Stimulated activated CD8-positive, alpha-beta memory T cell treated with anti-CD3 and anti-CD28 coated beads, Interleukin-7, amount 100 ng/mL, for 24 hours (primary cell): ENCODE data around the gene NANOGP8.
"Not testable (repeated sequence)": the region's sequence is repeated elsewhere in the genome, so short reads cannot be mapped to it uniquely, and the experiment has no call there.

Source experiments
- DNase-seq: peaks from one replicate; pipeline ENCODE4 v3.0.0-alpha.2; 2020; ENCODE audit warnings: low read depth

Gene NANOGP8, protein sequence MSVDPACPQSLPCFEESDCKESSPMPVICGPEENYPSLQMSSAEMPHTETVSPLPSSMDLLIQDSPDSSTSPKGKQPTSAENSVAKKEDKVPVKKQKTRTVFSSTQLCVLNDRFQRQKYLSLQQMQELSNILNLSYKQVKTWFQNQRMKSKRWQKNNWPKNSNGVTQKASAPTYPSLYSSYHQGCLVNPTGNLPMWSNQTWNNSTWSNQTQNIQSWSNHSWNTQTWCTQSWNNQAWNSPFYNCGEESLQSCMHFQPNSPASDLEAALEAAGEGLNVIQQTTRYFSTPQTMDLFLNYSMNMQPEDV

DNA sequence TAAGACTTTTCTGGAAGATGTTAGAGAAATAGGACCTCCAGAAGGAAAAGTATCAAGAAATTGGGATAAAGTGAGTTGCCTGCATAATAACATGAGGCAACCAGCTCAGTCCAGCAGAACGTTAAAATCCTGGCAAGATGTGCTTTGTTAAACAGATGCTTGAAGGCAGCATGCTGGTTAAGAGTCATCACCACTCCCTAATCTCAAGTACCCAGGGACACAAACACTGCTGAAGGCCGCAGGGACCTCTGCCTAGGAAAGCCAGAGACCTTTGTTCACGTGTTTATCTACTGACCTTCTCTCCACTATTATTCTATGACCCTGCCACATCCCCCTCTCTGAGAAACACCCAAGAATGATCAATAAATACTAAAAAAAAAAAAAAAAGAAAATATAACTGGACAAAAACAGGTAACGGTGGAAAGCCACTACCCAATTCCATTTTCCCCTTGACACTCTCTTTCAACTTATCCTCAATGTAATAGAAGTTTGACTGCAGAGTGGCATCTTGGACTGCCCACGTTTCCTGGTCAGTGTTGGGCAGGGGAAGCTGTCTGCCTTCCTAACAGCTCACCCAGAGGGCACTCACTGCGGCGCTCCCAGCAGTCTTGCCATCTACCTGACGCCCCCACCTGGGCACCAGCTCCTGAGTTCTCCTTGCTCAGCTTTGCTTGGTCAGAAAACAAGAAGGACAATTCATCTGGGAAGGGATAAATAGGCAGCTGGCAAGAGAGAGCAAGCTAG is at the start of gene NANOGP8:
NANOGP8 (minus strand) TSS at position 120 of the 744 bp plus-strand sequence. CDS start 185 bp downstream, outside the sequence.
- DNase-seq, result not testable (repeated sequence)

DNA sequence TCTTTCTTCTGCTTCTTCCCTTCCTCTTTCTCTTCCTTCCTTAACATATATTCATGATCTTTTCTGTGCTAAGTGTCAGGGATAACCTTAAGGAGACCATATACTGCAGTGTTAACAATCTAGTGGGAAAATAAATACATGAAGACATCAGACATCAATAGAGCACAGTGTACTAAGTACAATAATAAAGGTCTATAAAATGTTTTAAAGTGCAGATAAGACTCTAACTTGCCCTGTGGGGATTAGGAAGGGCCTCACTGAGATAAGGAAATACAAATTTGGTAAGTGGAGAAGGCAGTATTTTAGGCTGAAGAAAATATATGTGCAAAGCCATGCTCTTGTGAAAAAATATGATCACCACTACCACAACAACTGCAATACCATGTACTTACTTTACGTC is 49.2 kb upstream of the NANOGP8 start:
- no peak for DNase-seq

DNA sequence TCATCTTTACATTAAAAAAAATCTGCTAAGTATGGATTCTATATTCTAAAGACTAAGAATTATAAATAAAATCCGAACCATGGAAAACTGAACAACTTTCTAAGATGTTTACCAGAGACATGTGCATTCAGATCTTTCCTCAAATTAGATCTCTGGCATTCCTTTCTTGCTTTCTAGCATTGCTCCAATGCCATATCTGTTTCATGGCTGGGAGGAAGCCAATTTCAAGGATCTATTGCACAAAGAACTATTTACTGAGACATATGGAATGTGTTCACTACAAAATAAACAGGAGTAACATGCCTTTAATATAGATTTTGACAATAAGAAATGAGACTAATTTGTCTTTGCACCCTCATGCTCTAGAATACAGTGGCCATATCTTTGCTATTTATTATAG is 45.1 kb upstream of the NANOGP8 start:
- DNase-seq, result no peak

DNA sequence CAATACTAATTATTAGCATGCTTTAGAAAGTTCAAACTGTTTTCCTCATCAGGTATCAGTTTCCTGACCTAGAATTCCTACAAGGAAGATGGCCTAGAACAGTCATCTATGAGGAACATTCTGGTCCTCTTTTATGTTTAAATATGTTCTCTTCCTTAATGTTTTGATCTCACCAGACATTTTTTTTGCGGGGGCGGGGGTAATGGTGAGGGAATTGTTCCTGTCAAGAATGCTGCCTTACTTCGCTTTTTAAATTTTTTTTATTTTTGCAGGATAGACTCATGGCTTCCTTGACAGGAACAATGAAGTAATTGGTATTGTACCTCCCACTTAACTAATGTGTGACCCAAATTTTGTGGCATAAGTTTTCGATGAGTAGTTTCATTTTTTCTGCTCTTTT is 44.3 kb upstream of the NANOGP8 start:
- no peak for DNase-seq

DNA sequence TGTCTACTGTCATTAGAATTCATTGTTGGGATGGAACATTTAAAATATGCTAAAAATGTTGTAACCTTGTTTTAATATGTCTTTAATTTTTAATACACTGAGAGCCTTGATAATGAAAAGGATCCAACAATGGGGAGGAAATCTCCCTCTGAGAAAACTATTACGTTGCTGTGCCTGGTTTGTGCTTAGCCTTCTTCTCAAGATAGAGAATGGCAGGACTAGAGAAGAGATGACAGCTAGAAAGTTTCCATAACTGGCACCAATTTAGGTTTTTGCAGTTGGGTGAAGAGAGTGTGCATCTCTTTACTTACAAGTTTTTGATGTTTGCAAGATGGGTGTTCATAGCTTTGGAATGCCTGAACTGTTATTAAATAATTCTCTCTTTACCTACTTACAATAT is 42.6 kb upstream of the NANOGP8 start:
- no peak for DNase-seq

DNA sequence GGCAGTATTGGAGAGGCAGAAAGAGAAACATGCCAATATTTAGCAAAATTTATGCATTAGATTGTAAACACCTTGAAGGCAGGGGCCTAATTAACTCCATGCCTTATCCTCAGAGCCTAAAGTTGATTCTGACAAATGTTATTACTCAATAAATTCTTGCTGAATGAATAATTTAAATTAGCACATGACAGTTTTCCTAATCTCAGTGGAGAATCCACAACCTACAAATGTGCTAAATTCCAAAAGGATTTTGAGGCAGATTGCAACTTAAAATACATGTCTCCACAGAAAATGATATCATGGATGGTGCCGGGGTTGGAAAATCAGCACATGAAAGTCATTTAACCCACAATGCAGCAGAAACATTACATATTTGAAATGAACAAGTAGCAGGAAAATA is 41.1 kb upstream of the NANOGP8 start:
- DNase-seq, result no peak

DNA sequence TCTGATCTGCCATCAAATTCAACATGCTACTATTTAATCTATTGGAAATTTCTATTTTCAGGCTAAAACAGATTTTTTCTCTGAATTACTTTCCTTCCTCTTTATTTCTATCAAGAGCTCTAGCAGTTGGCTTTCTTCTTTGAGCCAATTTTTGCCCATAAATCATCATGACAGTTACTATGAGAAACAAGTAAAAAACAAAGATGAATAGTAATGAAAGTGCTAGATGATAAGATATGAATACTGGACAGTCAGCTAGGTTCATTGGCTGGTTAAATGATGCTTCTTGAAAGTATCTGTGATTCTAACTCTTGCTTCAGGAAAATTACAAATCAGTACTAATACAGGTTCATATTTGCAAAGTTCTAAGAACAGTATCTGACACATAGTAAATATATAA is 38.6 kb upstream of the NANOGP8 start:
- DNase-seq, result no peak

DNA sequence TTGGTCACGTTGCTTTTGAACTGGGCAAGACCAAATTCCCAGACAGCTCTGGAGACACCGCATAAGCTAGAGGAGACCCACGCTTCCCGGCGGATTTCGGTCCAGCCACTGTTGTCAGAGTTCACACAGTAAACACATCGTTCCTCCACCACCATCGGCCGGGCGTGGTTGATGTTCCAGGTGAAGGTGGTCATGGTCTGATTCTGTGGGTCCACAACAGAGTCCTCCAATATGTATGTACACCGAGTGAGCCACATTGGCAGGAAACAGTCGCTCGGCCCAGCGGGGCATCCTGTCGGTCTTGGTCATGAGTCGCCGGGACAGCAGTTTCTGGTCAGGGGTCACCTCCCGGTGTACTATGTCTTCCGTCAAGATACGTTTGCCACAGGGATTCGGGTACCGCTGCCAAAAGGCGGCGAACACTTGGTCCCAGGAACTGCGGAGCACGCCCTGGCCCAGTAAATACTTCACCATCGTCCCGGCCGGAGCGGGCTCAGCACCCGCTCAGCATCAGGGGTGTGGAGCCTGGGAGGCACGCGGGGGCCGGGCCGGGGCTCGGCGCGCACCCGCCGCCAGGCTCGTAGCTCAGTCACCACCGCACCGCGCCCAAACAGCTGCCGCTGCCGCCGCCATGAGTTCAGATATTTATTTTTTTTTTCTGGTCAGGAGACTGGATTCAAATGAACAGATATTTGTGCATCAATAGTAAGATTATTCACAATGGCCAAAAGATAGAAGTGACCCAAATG is 36.7 kb upstream of the NANOGP8 start:
- no peak for DNase-seq

DNA sequence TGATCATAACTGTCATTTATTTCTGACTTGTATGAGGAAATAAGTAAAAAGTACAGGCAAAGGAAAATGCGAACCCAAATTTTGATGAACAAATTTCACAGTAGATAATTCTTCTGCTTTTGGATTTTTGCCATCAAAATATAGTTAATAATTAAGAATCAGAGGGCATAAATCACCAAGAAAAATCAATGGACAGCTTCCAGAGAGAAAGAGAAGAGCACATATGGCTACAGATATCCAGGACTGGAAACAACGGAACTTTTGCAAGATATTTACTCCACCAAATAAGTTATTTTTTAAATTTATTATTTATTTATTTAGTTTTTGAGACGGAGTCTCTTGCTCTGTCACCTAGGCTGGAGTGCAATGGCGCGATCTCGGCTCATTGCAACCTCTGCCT is 35.1 kb upstream of the NANOGP8 start:
- DNase-seq, result no peak

DNA sequence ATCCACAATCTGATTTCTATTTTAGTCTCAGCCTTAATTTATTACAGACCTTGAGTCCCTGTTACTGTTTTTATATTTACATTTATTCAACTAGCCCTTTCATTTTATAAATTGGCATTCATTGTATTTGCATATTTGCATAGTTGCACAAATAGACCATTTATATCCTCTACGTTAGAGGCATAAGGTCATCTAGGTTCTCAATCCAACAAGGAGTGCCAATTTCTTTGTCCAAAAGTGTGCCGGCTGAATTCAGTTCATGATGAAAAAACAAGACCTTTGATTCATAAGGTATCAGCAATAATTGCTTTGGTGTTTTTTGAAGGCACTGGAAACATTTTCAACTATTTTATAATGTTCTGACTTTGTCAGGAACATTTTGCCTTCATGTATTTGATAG is 33.9 kb upstream of the NANOGP8 start:
- DNase-seq, result no peak

DNA sequence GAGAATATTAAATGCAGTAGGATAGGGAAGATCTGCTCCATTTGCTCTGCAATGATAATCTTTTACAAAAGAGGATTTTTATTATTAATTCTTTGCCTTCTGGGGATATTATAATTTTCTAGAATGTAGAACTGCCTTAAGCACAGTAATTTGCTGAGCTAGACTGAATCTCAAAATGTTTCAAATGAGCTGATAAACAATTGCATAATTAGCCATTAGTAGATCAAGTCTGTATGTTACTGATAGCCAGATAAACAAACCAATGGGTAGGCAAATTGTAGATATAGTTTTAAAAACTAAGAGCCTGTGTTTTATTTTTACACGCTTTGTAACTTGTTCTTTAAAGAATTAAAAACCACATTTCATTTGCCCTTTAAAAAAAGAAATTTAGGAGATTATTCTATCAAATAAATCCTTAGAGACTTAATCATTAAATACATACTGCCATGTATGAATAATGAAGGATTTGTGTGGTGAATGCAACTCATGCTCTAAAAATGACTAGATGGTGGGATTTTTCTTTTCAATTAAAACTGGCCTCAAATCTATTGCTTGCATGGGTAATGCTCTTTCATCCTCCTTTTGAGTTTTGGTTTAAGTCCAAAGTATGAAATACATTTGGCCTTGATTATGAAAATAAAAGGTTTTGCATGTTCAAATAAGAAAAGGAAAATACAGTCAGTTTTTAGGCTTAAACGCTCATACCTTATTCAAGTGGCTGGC is 32.6 kb upstream of the NANOGP8 start:
- no peak for DNase-seq

DNA sequence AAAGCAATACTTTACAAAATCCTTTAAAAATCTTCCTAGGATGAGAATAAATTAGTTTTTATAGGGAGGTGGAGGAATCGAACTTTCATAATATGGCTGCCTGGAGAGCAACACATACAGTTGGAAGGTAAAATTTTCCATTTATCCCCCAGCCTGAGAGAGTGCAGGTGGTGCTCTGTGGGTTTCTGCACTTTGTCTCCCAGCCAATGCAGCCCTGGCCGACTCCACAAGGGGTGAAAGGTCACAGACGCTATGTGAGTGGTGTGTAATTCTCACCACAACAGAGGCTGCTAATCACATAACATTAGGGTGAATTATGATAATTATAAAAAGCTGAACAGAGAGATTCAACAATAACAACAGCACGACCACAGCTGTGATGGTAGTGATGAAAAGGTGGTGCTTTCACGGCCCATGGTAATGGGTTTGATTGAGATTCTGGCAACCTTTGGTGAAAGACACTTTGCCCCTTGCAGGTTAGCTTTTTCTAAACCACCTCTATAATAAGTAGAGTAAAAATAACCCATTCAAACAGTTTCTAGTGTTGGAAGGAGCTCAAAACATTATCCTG is 30.1 kb upstream of the NANOGP8 start:
- no peak for DNase-seq

DNA sequence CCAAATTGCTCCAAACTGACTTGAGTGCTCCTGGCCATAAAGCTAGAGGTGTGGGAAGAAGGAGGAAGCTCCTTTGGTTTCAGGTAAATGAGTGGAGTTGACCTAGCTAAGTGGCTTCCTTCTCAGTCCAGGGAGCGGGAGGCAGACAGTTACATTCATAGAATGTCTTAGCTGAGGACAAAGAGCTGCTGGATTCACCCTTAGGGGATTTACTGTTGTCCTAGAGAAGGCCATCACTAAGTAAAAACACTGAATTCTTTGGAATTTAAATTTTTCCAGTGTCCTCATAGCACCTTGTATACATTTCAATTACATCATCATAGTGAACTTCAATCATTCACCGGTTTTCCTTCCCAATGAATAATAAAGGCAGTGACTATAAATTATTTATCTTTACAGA is 27.3 kb upstream of the NANOGP8 start:
- DNase-seq, result no peak

DNA sequence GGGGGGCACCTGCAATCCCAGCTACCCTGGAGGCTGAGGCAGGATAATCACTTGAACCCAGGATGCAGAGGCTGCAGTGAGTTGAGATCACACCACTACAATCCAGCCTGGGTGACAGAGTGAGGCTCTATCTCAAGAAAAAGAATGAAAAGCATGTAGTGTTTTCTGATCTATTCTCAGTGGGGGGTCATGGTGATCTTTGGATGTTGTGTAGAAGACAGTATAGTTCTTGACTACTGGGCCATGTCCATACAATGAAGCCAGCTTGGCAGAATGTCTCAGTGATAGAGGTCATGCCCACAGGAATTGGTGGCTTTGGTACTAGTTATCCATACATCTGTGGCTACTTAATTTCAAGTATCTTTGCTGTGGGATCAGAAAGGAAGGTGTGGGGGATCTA is 26.8 kb upstream of the NANOGP8 start:
- no peak for DNase-seq

DNA sequence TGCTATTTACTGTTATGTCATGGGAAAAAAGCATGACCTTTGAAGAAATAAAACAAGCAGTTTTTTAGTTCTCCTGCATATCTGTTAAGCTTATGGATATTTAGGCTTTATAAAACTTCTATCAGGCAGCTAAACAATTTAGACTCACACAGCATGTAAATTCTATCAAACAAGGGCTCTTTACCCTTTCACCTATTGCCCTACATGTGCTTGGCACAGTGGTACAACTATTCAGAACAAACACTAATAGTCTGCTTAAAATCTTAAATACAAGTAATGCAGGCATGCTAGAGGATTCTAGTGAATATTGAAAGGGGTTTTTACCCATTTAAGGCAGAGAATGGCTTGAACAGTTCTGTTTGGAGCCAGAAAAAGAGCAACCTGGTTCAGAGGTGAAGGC is 23.4 kb upstream of the NANOGP8 start:
- DNase-seq, result no peak

DNA sequence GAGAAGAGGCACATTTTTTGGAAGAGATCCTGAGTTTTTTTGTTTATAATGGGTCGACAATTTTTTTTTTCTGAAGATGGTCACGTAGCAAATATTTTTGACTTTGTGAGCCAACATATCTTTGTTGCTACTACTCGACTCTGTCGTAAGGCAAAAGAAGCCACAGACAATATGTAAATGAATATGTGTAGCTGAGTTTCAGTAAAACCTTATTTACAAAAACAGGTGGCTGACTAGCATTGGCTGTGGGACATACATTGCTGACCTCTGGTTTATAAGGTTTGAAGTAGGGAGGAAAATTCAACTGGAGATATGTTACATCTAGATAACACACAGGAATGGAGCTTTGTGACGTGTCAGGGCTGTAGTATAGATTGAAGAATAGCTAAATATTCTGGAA is 22.5 kb upstream of the NANOGP8 start:
- DNase-seq, result no peak

DNA sequence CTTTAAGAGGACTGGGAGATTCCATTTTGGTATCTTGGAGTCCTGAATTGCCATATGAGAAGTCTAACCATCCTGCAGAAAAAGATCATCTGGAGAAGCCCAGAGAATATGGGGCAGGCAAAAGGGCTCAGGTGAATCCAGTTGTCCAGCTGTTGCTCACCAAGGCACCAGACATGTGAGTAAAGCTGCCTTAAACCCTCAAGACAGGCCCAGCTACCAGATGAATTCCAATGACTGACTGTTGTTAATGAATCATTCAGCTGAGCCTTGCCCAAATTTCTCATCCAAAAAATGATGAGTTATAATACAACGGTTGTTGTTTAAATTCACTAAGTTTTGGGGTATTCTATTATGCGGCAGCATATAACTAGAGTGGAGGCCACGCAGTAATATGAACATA is 22.0 kb upstream of the NANOGP8 start:
- DNase-seq, result no peak

DNA sequence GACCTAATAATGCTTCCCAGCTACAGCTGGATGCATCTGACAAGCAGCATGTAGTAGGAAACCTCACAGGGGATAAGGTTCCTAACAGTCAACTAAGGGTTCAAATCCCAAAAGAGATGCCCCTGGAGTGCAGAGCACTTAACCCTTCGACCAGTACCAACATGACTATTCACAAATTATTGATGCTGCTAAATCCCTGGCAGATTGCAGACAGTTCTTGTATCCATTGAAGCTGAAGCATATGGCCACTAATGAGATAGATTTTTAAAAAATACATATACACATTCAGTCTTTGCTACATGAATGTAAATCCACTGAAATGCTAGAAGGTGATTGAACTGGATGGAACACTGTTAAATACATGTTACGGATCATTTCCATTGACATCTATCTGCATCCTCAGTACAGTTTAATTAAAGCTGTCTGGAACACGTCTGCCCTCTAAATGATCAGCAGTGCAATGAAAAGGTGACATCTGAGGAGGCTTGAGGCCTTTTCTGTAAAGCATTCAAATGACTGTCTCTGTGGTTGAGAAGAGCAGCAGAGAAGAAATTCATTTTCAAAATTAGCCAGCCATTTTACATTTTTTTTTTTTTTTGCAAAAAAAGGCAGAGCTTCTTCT is 19.5 kb upstream of the NANOGP8 start:
- DNase-seq, result no peak

DNA sequence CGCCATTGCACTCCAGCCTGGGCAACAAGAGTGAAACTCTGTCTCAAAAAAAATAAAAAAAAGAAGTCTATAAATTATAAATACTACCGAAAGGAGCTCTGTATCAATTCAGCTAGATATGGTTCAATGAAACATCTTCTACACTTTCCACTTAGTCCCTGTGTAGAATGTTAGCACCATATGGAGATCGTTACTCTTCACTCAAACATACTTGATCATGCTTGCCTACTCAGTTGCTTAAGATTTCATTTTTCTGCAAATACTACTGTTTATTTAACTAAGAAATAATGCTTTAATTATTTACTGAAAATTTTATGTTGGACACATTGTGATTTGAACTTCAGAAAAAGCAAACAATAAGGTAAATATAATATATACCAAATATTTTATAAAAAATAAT is 17.1 kb upstream of the NANOGP8 start:
- no peak for DNase-seq

DNA sequence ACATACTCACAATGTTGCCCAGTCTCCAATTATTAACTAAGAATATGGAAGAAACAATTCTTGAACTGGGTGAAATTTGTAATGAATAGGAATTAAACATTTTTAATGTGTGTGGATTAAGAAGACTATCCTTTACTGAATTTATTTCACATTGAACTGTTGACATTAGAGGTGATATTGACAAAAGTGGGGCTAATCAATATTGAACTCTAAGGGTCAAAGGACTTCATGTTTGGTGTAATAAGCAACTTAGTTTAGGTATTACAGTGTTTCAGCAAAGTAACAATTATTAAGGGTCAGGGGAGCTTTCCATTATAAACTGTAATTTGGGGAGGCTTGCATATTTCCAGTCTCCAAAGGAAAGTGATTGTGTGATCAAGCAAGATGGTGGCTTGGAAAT is 16.2 kb upstream of the NANOGP8 start:
- DNase-seq, result no peak

DNA sequence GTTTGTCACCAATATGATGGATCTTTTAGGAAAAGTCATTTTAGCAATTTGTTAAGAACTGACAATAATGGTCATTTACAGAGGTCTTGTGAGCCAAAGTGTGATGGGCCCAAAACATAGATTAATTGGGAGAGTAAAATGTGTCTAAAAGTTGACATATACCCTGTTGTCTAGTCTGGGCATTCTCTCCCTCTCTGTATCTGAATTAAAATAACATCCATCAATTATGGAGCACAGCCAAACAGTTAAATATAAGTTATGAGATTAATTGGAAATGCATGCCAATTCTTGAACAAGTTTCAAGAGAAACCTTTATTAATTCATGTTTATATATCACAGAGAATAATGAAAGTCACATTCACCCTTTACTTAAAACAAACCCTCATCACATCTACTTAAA is 13.6 kb upstream of the NANOGP8 start:
- DNase-seq, result no peak

DNA sequence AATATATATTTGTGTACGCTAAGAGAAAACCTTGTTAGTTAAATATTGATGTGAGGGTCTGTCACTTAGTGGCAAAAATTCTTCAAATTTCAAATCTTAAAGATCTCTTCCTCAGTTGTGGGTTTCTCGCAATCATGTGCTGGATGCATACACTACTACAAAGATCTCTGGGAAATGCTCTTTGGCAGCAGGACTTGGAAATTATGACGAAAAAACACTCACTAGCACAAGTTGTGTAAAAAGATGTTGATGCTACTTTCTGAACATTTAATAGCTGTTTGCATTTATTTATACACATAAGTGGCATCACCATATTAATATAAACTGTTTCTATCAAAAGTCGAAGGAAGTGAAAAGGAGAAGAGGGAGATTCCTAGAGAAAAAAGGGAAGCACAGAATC is 10.8 kb upstream of the NANOGP8 start:
- no peak for DNase-seq
